HG03064 (cell line): ENCODE data around the gene CHCHD3.

Source experiments
- ATAC-seq: cut with Tn5 transposase; IDR thresholded peaks from one replicate; pipeline ENCODE4 v1.9.1; 2021; ENCODE audit warnings: low read depth; ENCODE audit not compliant: unreplicated experiment

The CHCHD3 gene

GRCh38 chr7:132830941-132831340 lies 250.9 kb downstream of the CHCHD3 start:
- ATAC-seq: no peak

- ATAC-seq: no peak
Measured at GRCh38 chr7:132828502-132828901, 253.4 kb downstream of the CHCHD3 start.

GRCh38 chr7:132825932-132826835 lies 255.7 kb downstream of the CHCHD3 start:
- no peak for ATAC-seq

- no peak for ATAC-seq
Measured at GRCh38 chr7:132825222-132825621, 256.7 kb downstream of the CHCHD3 start.

- ATAC-seq: no peak
Measured at GRCh38 chr7:132819648-132820047, 262.2 kb downstream of the CHCHD3 start.

GRCh38 chr7:132817949-132818348 lies 263.9 kb downstream of the CHCHD3 start:
- ATAC-seq: no peak

- no peak for ATAC-seq
Measured at GRCh38 chr7:132815696-132816311, 266.1 kb downstream of the CHCHD3 start.

- no peak for ATAC-seq
Measured at GRCh38 chr7:132815130-132815529, 266.8 kb downstream of the CHCHD3 start.

GRCh38 chr7:132810561-132810960 lies 271.3 kb downstream of the CHCHD3 start:
- no peak for ATAC-seq

GRCh38 chr7:132806834-132807233 lies 275.1 kb downstream of the CHCHD3 start:
- ATAC-seq: no peak

- no peak for ATAC-seq
Measured at GRCh38 chr7:132805766-132806165, 276.1 kb downstream of the CHCHD3 start.

GRCh38 chr7:132804849-132805485 lies 276.9 kb downstream of the CHCHD3 start:
- ATAC-seq: no peak

GRCh38 chr7:132800522-132800921 lies 281.4 kb downstream of the CHCHD3 start:
- ATAC-seq: no peak

- no peak for ATAC-seq
Measured at GRCh38 chr7:132799081-132799413, 282.8 kb downstream of the CHCHD3 start.

- ATAC-seq: no peak
Measured at GRCh38 chr7:132797152-132797551, 284.7 kb downstream of the CHCHD3 start.

GRCh38 chr7:132793474-132793873 lies 288.4 kb downstream of the CHCHD3 start:
- no peak for ATAC-seq

GRCh38 chr7:132791036-132791435 lies 290.9 kb downstream of the CHCHD3 start:
- ATAC-seq: no peak

- no peak for ATAC-seq
Measured at GRCh38 chr7:132790104-132790503, 291.8 kb downstream of the CHCHD3 start.

GRCh38 chr7:132789281-132789680 lies 292.6 kb downstream of the CHCHD3 start:
- ATAC-seq: no peak

GRCh38 chr7:132785870-132786269 lies 296.0 kb downstream of the CHCHD3 start:
- ATAC-seq: no peak

GRCh38 chr7:132784406-132784805 lies 297.5 kb downstream of the CHCHD3 start:
- no peak for ATAC-seq

GRCh38 chr7:132783824-132784223 lies 298.1 kb downstream of the CHCHD3 start:
- no peak for ATAC-seq
